GM19397 (cell line): Measurements from ENCODE around the gene SEC14L3.

Experiments
- ATAC-seq: cut with Tn5 transposase; IDR thresholded peaks from one replicate; pipeline ENCODE4 v1.9.1; 2021; ENCODE audit warnings: mild to moderate bottlenecking, moderate library complexity; ENCODE audit not compliant: unreplicated experiment

SEC14L3 gene

GRCh38 chr22:30424534-30425326, 47.1 kb downstream of the SEC14L3 start:
- ATAC-seq = no peak

GRCh38 chr22:30423959-30424533, 47.8 kb downstream of the SEC14L3 start:
- ATAC-seq = peak; percentile 84

DNA sequence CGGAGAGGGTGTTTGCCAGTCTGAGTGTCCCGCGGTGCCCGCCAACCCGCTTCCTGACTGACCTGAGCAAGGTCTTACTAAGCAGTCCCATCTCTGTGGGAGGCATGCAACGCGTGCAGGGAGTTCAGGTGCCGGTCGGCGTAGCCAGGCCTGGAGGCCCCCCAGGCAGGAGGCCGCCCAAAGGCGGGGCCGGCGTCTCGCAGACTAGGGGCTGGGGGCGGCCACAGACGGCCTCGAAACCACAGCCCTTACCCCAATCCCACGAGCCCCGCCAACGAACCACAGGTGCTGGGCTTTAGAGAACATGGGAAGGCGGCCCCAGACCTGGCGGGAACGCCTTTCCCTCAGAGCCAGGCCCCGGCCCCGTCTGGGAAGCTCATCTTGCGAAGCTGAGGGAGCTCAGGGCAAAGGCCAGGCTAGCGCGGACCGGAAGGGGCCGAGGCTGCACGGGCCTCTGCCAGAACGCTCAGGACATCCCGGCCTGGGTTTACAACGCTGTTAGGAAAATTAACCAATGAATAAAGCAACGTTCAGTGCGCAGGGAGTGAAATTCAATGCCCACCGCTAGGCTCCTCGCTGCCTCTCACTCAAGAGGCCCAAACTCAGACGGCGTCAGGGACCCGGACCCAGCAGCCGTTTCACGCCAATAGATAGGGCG, 48.4 kb downstream of the SEC14L3 start:
- ATAC-seq = peak; percentile 24

GRCh38 chr22:30422481-30423300, 49.1 kb downstream of the SEC14L3 start:
- no peak for ATAC-seq

DNA sequence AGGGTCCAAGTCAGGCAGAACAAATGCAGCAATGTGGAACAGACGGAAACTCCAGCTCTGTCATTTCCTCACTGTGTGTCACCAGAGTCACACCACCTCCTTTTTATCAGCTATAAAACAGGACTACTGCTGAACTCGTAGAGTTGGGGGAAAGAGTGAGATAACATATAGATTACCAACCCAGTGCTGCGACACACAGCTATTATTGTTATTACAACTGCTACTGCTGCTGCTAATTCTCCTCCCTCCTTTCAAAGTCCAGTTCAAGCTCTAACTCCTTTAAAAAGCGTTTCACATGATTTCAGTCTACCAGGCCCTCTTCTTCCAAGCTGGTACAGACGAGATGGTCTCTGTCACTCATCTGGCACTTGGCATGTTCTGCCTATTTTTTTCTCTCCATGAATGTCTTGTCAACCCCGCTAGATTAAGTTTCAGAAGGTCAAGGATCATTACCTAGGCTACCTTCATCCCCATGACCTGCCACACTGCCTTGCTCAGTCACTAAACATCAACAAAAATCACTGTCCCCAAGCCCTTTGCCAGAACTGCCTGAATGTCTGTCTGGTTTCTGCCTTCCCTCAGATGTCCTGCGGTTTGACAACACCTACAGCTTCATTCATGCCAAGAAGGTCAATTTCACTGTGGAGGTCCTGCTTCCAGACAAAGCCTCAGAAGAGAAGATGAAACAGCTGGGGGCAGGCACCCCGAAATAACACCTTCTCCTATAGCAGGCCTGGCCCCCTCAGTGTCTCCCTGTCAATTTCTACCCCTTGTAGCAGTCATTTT, 49.9 kb downstream of the SEC14L3 start:
- ATAC-seq = no peak

GRCh38 chr22:30420347-30421125, 51.3 kb downstream of the SEC14L3 start:
- no peak for ATAC-seq

DNA sequence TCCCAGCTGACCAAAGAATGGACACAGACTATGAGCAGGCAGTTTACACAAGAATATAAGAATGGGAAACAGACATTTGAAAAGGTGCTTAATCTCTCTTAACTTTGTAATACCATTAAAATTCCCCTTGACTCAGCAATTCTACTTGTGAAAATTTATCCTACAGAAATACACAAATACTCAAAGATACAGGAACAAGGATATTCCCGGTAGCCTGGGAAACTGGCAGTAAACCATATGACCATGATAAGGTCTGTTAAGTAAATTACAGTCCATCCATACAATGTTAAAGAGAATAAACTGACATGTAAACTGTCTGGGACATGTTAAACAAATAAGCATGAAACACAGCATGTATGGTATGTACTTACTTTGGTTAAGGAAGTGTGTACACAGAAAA, 55.0 kb downstream of the SEC14L3 start:
- no peak for ATAC-seq

GRCh38 chr22:30416403-30416802, 55.4 kb downstream of the SEC14L3 start:
- no peak for ATAC-seq

GRCh38 chr22:30414525-30415047, 57.2 kb downstream of the SEC14L3 start:
- no peak for ATAC-seq

GRCh38 chr22:30413745-30414524, 57.9 kb downstream of the SEC14L3 start:
- ATAC-seq = no peak

DNA sequence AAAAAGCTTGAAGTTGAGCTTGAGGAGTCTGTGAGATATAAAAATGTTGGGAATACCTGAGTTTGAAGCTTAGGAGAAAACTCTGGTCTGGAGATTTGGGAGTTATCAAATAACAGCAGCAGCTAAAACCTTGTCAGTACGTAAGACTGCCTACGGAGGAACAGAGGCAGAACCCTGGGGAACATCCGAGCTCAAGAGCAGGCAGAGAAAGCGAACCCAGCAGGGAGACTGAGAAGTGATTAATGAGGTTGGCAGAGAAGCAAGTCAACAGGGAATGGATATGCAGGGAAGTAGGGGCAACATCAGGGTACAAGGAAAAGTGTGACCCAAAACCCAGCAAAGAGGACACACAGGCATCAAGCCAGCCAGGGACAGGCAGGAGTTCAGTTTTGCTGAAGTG, 58.8 kb downstream of the SEC14L3 start:
- ATAC-seq = no peak

GRCh38 chr22:30411780-30412179, 60.0 kb downstream of the SEC14L3 start:
- ATAC-seq = no peak
